Breast epithelium (tissue), 3 donors: ENCODE measurements around the gene CAND1.

Experiments
- CTCF ChIP-seq, 3 donors: fragments of 450-650 bp; IDR thresholded peaks; one replicate each; pipeline ENCODE4 v1.5.1; 2016 to 2017; ENCODE audit warnings: antibody characterized with exemption in 3 of 3, mild to moderate bottlenecking in 3 of 3, moderate library complexity in 3 of 3
- POLR2A ChIP-seq: fragments of 450-650 bp; IDR thresholded peaks from one replicate; pipeline ENCODE4 v1.6.1; 2016; ENCODE audit warnings: antibody characterized with exemption, mild to moderate bottlenecking, moderate library complexity

- TF ChIP-seq CTCF (IDR thresholded peaks at IDR 0.05) (no peak), POLR2A (no peak)
Measured at GRCh38 chr12:67286257-67286656, 17.1 kb downstream of the CAND1 start.
